ENCODE data around the gene KCNJ3. TPM values are rescaled to one million over a fixed set of nuclear protein-coding genes. Genes with fewer than 3 reads are reported as not detected.

Gene KCNJ3
- total RNA-seq, 1 donor from 2014 or later = 1.5 TPM

DNA sequence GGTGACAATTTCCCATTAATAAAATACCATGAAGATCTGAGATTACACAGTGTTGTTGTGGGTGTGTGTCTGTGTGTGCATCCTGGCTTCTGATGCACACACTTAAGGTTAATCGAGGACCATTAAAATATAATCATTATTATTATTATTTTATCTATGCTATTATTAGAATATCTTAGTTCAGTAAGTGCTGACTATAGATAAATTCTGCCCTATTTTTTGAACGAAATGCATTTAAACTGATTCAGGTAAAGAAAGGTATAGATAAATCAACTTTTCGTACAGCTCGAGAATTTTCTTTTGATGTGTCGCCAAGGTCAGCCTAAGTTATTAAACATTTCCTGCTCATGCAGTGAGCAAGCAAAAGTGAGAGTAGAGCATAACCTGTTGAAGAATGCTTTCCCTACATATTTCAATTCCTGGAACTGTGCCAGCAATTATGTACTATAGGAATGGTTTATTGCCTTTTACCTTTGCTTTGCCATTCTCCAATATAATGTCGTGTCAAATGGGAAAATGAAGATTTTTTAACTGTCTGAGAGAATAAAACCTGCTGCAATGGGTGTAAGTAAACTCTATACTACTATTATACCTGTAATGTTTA is 25.8 kb downstream of the KCNJ3 start:
- Histone ChIP-seq H3K27me3 (no peaks in the 10 kb centered on the region), H3K36me3 (no peaks in the 10 kb centered on the region), H3K4me1 (no peaks in the 10 kb centered on the region)

DNA sequence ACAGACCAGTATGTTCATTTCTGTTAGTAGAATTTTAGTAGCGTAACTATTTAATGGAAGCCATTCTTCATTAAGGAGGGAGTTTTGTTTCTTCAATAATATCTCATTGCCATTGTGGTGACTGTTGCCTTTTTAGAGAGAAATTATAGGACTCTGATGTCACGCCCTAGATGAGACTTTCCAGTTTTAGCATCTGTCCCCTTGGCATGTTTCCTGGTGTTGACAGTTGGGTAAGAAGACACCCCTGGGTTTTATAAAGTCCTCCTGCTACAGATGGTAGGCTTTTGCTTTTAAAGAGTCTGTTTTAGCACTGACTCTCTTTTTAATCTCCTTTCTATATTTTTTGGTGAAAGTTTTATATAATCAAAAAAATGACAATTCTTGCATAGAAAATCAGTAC is 41.9 kb downstream of the KCNJ3 start:
- TF ChIP-seq, protein P1, sequence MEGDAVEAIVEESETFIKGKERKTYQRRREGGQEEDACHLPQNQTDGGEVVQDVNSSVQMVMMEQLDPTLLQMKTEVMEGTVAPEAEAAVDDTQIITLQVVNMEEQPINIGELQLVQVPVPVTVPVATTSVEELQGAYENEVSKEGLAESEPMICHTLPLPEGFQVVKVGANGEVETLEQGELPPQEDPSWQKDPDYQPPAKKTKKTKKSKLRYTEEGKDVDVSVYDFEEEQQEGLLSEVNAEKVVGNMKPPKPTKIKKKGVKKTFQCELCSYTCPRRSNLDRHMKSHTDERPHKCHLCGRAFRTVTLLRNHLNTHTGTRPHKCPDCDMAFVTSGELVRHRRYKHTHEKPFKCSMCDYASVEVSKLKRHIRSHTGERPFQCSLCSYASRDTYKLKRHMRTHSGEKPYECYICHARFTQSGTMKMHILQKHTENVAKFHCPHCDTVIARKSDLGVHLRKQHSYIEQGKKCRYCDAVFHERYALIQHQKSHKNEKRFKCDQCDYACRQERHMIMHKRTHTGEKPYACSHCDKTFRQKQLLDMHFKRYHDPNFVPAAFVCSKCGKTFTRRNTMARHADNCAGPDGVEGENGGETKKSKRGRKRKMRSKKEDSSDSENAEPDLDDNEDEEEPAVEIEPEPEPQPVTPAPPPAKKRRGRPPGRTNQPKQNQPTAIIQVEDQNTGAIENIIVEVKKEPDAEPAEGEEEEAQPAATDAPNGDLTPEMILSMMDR (IDR thresholded peaks at IDR 0.05) = no peak
- Histone ChIP-seq H3K27me3 (no peaks in the 10 kb centered on the region), H3K4me3 (no peak overlapping the region), H3K36me3 (no peaks in the 10 kb centered on the region), H3K27ac (no peak overlapping the region), H3K4me1 (no peaks in the 10 kb centered on the region), H3K9me3 (no peaks in the 10 kb centered on the region)
- intact Hi-C loops (cut with DNase I) = no loop called here
- no peak for DNase-seq (ENCODE audit: low spot score in 2 of 2)

More for the DNA sequence above, 25.8 kb downstream of the KCNJ3 start:
- Histone ChIP-seq H3K4me3 (no peak overlapping the region), H3K27ac (no peak overlapping the region), H3K9me3 (no peaks in the 10 kb centered on the region)
- DNase-seq (ENCODE audit: low spot score in 2 of 2) = no peak
- intact Hi-C loops (cut with DNase I) = no loop called here
- TF ChIP-seq, protein P1 (IDR thresholded peaks at IDR 0.05) = no peak

DNA sequence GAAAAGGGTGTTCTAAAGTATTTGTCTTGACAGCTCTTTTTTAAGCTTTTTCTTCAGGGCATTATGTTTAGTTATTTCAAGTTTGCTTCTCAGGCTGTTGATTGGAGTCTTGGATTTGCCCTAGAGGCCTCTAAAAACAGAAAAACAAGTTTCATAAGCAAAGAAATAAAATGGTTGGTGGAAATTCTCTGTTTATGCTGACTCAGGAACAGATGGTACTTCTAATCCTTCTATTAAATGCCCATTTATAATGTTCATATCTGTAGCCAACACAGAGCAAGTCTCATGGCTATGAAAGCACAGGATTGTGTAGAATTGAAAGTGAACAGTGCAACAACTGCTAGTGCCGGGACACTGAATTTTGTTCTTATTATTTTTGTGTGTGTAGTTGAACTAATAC is 60.4 kb downstream of the KCNJ3 start:
- TF ChIP-seq, protein P1 (IDR thresholded peaks at IDR 0.05) = no peak
- Histone ChIP-seq H3K36me3 (no peaks in the 10 kb centered on the region), H3K27me3 (no peaks in the 10 kb centered on the region), H3K4me3 (no peak overlapping the region), H3K4me1 (no peaks in the 10 kb centered on the region), H3K9me3 (no peaks in the 10 kb centered on the region), H3K27ac (no peak overlapping the region)
- DNase-seq (ENCODE audit: low spot score in 2 of 2) = no peak
- intact Hi-C loops (cut with DNase I) = no loop called here

DNA sequence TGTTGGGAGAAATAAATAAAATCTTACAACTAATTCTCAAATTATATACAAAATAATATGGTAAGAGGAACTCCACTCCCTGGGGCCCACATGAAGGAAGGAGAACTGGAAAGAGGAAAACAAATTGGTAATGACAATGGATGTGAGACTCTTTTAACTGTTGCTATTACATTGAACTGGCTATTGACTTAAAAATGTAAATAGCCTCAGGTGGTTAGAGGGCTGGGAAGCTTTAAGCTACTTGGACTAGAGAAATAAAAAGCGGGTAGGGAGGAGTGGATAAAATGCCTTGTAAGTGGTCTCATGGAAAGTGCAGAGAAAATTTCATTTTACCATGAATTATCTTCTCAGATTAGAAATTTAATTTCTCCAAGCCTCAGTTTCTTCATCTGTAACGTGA is 64.1 kb downstream of the KCNJ3 start:
- H3K4me1 ChIP-seq = no peaks in the 10 kb centered on the region
- H3K4me3 ChIP-seq = no peak overlapping the region
- H3K27ac ChIP-seq = no peak overlapping the region
- TF ChIP-seq, protein P1 (IDR thresholded peaks at IDR 0.05) = no peak
- intact Hi-C loops (cut with DNase I) = no loop called here
- no peaks in the 10 kb centered on the region for H3K27me3 ChIP-seq
- no peaks in the 10 kb centered on the region for H3K9me3 ChIP-seq
- DNase-seq (ENCODE audit: low spot score in 2 of 2) = no peak
- no peaks in the 10 kb centered on the region for H3K36me3 ChIP-seq

DNA sequence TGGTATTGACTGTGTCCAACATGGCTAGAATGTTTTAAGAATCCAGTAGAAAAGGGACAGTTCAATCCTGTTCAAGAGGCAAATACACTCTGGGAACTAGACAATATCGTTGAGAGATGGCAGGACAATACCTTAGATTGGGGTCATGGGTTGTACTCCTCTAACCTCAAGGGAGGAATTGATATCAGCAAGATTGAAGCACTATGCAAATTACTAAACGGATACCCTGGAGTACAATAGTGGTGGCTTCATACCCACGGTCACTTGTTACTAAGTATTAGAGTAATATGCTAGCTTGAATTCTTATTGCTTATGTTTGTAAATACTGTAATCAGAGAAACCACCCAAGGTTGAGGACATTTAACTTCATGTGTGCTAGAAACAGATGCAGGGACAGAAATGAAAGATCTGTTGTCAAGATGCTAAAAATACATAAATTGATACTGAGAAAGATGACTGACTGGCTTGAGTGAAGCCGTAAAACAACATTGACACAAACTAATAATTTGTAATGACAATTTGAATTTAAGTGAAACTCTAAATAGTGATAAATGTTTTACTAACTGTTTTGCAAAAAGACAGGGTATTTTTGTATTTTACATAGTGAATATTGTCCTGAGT is 73.3 kb downstream of the KCNJ3 start:
- Histone ChIP-seq H3K9me3 (no peaks in the 10 kb centered on the region), H3K27ac (no peak overlapping the region), H3K4me1 (no peaks in the 10 kb centered on the region), H3K27me3 (no peaks in the 10 kb centered on the region), H3K36me3 (no peaks in the 10 kb centered on the region), H3K4me3 (no peak overlapping the region)
- intact Hi-C loops (cut with DNase I) = no loop called here
- TF ChIP-seq, protein P1 (IDR thresholded peaks at IDR 0.05) = no peak
- no peak for DNase-seq (ENCODE audit: low spot score in 2 of 2)
